C4-2B (cell line): Measurements from ENCODE around the gene CIAO3.

Experiments used
- ZFX ChIP-seq: fragments of 450-650 bp; IDR thresholded peaks from 2 replicates; pipeline ENCODE4 v1.6.1; 2017
- TF ChIP-seq, protein P1 (sequence below): fragments of 450-650 bp; conservative IDR thresholded peaks from 2 replicates; pipeline ENCODE4 v1.5.1; 2017; ENCODE audit warnings: mild to moderate bottlenecking

DNA sequence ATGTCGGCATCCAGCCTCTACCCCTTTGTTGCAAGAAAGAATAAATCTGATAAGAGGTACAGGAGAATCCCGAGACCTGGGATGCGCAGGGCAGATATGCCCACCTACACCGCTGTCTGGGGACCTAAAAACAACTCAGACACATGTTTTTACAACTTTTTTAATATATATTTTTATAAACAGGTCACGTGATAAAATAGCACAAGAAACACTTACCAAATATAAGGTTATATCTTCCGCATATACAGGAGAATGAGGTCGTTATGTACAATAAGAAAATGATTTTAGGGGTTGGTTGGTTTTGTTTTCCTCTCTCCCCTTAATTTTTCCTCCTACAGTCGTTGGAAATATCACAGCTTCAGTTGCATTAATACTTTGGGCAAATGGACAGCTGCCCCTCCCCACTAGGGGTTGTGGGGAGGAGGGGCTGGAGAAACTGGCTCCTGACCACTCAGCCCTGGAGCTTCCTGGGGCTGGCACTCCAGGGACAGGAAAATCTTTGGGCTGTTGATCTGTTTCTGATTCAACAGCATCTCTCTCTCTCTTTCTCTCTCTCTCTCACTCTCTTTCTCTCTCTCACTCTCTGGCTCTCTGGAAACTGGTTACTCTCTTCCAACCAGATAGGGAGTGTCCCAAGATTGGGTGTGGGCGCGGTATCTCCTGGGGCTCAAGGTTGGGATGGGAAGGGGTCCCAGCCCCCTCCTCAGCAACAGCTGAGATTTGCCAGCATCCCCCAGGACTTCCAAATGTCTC is 48.3 kb downstream of the CIAO3 start:
- TF ChIP-seq, protein P1, sequence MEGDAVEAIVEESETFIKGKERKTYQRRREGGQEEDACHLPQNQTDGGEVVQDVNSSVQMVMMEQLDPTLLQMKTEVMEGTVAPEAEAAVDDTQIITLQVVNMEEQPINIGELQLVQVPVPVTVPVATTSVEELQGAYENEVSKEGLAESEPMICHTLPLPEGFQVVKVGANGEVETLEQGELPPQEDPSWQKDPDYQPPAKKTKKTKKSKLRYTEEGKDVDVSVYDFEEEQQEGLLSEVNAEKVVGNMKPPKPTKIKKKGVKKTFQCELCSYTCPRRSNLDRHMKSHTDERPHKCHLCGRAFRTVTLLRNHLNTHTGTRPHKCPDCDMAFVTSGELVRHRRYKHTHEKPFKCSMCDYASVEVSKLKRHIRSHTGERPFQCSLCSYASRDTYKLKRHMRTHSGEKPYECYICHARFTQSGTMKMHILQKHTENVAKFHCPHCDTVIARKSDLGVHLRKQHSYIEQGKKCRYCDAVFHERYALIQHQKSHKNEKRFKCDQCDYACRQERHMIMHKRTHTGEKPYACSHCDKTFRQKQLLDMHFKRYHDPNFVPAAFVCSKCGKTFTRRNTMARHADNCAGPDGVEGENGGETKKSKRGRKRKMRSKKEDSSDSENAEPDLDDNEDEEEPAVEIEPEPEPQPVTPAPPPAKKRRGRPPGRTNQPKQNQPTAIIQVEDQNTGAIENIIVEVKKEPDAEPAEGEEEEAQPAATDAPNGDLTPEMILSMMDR, result no peak
- no peak for TF ChIP-seq ZFX
